NCI-H1092 (cell line): ENCODE measurements around the gene COL5A1.
"Not testable (repeated sequence)": the region's sequence is repeated elsewhere in the genome, so short reads cannot be mapped to it uniquely, and the experiment has no call there.

Experiments
- DNase-seq: peaks from one replicate; lab custom pipeline; 2025; lab: John Stamatoyannopoulos, UW

Gene COL5A1

DNA sequence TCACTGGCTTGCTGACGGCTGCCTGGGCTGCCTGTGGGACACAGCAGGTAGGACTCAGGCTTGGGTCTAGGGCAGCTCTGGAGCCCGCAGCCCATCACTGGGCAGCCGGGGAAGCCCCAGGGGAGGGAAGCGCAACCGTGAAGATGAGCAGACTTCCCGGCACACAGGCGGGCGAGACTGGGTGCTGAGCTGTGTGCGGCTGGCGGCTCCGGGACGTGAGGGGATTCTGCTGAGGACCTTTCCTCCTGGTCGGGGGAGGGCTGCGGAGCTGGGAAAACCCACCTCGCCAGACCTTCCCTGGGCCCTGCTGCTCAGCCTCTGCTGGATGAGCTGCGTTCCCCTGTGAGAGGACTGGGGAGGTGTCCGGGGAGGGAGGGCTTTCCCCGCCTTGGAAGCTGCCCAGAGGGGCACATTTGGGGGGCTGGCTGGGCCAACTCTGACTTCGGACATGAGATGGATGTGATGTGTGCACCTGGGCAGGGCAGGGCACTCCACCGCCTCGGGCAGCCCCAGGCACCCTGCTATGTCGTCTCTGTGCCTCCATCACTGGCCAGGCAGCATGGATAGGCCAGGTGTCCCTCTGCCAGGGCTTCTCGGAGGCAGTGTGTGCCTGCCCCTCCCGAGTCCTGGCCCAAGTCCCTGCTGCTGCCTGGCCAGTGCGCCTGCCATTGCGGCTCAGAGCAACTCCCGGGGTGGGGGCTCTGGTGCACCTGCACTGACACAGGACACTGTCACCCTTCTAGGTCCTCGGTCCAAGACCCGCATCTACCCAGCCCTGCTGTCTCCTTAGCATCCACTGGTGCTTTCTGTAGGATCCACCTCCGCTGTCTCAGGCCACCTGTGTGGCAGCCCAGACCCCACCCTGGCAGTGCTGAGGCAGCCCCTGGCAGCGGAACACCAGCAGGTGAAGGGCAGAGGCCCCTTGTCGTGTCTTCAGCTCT lies 66.4 kb downstream of the COL5A1 start:
- no peak for DNase-seq

DNA sequence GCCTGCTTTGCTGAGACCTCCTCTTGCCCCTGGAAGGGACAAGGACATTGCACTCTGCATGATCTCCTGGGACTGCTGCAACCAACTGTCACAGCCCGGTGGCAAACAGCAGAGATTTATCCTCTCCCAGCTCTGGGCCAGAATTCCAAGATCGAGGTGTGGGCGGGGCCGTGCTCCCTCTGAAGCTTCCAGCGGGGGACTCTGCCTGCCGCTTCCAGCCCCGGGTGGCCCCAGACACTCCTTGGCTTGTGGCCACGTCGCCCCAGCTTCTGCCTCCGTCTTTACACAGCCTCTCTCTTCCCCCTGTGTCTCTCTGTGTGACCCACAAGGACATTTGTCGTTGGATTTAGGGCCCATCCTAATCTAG lies 67.1 kb downstream of the COL5A1 start:
- DNase-seq: no peak

- DNase-seq: no peak
Measured at GRCh38 chr9:134709512-134710270, 68.1 kb downstream of the COL5A1 start.

DNA sequence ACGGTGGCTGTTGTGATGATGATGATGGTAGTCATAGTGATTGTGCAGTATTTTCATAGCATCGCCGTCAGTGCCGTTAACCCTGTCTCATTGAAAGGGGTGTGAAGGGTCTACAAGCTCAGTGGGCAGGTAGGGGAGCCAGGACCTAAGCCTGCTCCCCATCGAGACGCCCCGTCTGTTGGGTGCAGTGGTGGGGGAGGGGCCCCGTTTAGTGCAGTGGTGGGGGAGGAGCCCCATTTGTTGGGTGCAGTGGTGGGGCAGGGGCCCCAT lies 68.6 kb downstream of the COL5A1 start:
- DNase-seq: no peak

GRCh38 chr9:134710901-134711300 lies 69.3 kb downstream of the COL5A1 start:
- no peak for DNase-seq

DNA sequence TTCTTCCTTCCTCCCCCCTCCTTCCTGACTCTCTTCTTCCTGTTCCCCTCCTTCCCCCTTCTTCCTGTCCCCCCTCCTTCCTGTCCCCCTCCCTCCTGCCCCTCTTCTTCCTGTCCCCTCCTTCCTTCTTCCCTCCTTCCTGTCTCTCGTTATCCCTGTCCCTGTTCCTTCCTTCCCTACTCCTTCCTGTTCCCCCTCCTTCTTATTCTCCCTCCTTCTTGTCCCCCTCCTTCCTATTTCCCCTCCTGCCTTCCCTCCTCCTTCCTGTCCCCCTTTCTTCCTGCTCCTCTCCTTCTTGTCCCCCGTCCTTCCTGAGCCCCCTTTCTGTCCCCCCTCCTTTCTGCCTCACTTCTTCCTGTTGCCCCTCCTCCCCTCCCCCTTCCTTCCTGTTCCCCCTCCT lies 70.6 kb downstream of the COL5A1 start:
- DNase-seq: no peak

GRCh38 chr9:134712926-134713325 lies 71.3 kb downstream of the COL5A1 start:
- no peak for DNase-seq

DNA sequence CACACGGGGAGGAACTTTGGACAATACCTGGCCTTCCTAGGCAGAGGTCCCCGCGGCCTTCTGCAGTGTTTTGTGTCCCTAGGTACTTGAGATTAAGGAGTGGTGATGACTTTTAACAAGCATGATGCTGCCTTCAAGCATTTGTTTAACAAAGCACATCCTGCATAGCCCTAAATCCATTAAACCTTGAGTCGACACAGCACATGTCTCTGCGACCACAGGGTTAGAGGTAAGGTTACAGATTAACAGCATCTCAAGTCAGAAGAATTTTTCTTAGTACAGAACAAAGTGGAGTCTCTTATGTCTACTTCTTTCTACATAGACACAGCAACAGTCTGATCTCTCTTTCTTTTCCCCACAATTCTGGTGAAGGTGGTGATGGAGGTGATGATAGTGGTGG lies 73.9 kb downstream of the COL5A1 start:
- DNase-seq: not testable (repeated sequence)

DNA sequence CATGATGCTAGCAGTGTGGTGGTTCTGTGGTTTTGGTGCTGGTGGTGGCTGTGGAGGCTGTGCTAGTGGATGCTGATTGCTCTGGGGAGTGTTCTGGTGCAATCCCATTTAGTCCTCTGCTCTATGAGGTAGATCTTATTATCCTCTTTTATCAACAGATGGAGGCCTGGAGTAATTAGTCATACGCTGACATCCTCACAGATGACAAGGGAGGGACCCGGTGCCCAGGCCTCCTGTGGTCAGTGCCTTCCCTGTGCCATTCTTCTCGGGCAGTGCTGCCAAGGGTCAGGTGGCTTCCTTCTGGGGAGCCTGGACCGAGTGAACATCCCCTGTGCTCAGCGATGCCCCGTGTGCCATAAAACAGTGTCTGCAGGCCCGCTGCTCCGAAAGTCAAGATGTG lies 74.5 kb downstream of the COL5A1 start:
- DNase-seq: no peak

GRCh38 chr9:134717056-134717455 lies 75.5 kb downstream of the COL5A1 start:
- no peak for DNase-seq

DNA sequence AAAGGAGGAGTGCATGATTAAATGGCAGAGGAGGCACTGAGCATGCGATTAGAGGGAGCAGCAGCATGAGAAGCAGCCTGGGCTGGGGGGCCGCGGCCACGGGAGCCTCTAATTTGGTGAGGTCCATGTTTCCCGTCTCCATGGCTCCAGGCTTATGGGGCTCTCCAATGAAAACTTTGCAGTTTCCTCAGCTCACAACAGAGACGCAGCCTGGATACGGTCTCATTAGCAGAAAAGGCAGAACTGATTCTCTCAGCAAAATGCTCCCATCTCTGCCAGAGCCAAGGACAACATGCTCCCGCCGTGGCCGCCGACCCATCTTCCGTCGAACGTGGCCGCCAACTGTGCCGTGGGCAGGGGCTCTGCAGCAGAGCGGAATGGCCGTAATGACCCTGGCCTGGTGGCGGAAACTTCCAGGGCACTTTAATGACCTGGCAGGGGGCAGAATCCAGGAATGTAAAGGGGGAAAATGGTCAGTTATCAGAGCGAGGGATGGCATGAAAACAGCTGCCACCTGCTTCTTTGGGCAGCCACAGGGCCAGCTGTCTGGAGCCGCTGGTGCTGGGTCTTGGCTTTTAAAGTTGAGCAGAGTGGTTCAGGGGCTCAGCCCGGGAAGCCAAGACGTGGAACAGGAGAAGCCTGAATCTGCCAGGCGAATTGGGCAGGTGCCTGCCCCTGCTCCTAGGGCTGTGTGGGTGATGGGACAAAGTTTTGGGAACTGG lies 76.5 kb downstream of the COL5A1 start:
- no peak for DNase-seq

DNA sequence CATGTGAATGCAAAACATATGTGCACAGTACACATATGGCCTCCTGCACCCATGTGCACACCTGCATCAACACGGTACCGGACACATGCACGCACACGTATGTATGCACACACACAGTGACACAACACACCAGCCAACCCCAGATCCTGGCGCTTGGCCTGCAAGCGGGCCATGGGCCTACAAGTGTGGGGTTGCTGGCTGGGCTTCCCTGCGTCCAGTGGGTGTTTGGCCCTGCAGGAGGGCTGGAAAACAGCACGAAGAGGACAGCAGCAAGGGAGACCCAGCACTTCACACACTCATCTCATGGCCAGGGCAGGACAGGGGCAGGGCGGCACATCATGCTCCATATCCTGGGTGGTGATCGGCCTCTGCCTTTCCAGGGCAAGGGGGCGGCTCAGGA lies 77.7 kb downstream of the COL5A1 start:
- DNase-seq: no peak

- no peak for DNase-seq
Measured at GRCh38 chr9:134720136-134720753, 78.6 kb downstream of the COL5A1 start.

DNA sequence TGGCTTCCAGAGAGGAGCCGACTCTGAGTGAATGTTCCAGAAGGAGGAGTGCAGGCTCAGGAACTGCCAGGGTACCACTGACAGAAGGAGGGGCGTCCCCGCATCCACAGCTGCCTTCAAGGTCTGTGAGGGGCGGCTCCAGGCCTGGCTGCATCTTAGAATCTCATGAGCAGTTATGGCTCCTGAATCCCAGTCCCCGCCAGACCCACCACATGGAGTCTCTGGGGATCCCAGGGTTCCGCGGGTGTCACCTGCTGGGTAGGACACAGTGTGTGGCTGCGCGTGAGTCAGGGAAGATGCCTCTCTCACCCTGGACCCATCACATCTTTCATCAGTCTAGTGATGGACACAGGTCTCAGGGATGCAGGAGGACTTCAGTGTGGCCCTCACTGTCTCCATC lies 79.2 kb downstream of the COL5A1 start:
- no peak for DNase-seq

DNA sequence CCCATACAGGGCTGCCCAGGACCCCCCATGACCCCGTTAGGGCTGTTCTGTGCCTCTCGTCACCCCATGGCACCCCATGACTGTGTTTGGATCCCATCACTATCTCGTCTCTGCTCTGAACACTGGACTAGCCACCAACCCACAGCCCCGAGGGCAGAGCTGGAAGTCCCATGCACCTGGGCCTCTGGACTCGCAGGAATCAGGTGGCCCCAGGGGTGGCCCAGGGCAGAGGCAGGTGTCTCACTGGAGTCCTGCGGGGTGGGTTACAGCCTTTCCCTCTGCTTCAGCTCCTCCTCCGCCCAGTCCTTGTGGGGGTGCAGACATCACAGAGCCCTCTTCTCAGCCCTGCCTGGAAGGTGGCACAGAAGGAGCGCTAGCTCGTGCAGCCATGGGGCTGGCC lies 79.7 kb downstream of the COL5A1 start:
- no peak for DNase-seq

GRCh38 chr9:134722120-134722701 lies 80.6 kb downstream of the COL5A1 start:
- DNase-seq: no peak

- DNase-seq: no peak
Measured at GRCh38 chr9:134723037-134723436, 81.4 kb downstream of the COL5A1 start.

- DNase-seq: no peak
Measured at GRCh38 chr9:134723491-134724190, 82.0 kb downstream of the COL5A1 start.

DNA sequence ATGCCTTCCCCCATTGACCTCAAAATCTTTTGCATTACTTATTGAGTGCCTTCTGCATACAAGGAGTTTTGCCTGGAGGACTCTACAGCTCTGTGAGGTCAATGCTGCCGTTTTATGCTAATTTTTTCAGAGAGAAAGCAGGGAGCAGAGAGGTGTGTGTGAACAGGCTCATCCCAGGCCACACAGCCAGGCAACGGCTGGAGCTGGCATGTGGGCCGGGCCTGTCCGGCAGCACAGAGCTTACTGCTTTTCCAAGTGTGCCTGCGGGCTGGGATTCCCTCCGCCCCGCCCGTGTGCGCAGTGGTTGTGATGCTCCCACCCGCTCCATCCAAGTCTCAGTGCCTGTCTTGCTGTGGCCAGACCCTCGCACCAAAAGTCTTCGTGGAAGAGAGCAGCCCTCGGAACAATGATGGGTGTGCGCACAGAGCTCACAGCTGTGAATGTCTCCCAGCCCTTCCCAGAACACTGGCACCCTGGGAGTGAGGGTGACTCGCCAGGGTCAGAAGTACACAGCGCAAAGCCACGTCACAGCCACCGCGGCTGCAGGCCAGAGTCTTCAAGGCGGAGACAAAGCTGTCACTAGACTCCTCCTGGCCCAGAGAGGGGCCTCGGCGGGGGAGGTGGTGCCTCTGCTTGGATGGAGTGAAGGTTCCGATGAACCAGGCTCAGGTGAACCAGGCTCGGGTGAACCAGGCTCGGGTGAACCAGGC lies 82.8 kb downstream of the COL5A1 start:
- no peak for DNase-seq

- no peak for DNase-seq
Measured at GRCh38 chr9:134724912-134725604, 83.5 kb downstream of the COL5A1 start.
